Right kidney (tissue), 1 donor: ENCODE results near the gene PTPRD.

Experiments used
- DNase-seq: peaks from one replicate; pipeline ENCODE4 v3.0.0-alpha.2; 2016

Gene PTPRD

GRCh38 chr9:10172476-10172875 is 440.3 kb downstream of the PTPRD start:
- DNase-seq, result no peak

- no peak for DNase-seq
These were observed 444.6 kb downstream of the PTPRD start for GRCh38 chr9:10168241-10168640.

GRCh38 chr9:10148796-10149195 is 464.0 kb downstream of the PTPRD start:
- DNase-seq, result no peak

GRCh38 chr9:10146517-10147331 is 466.1 kb downstream of the PTPRD start:
- no peak for DNase-seq

- no peak for DNase-seq
These were observed 468.4 kb downstream of the PTPRD start for GRCh38 chr9:10144355-10144754.

GRCh38 chr9:10135553-10135952 is 477.2 kb downstream of the PTPRD start:
- no peak for DNase-seq

- DNase-seq, result no peak
These were observed 478.5 kb downstream of the PTPRD start for GRCh38 chr9:10134266-10134665.

- no peak for DNase-seq
These were observed 482.6 kb downstream of the PTPRD start for GRCh38 chr9:10130061-10130675.

- no peak for DNase-seq
These were observed 484.9 kb downstream of the PTPRD start for GRCh38 chr9:10127867-10128266.

- no peak for DNase-seq
These were observed 500.0 kb downstream of the PTPRD start for GRCh38 chr9:10112798-10113197.

- no peak for DNase-seq
These were observed 500.7 kb downstream of the PTPRD start for GRCh38 chr9:10112070-10112469.

- DNase-seq, result no peak
These were observed 504.0 kb downstream of the PTPRD start for GRCh38 chr9:10108815-10109214.

GRCh38 chr9:10104774-10105173 is 508.0 kb downstream of the PTPRD start:
- no peak for DNase-seq

GRCh38 chr9:10095208-10095607 is 517.6 kb downstream of the PTPRD start:
- DNase-seq, result no peak

GRCh38 chr9:10094563-10094962 is 518.2 kb downstream of the PTPRD start:
- no peak for DNase-seq

GRCh38 chr9:10080012-10080411 is 532.8 kb downstream of the PTPRD start:
- no peak for DNase-seq

GRCh38 chr9:10079284-10079964 is 533.4 kb downstream of the PTPRD start:
- no peak for DNase-seq

- no peak for DNase-seq
These were observed 541.2 kb downstream of the PTPRD start for GRCh38 chr9:10071579-10071978.

- no peak for DNase-seq
These were observed 550.0 kb downstream of the PTPRD start for GRCh38 chr9:10062629-10063395.

- no peak for DNase-seq
These were observed 553.8 kb downstream of the PTPRD start for GRCh38 chr9:10059044-10059443.

- no peak for DNase-seq
These were observed 556.9 kb downstream of the PTPRD start for GRCh38 chr9:10055886-10056395.

GRCh38 chr9:10054456-10054855 is 558.3 kb downstream of the PTPRD start:
- DNase-seq, result no peak
